GM21529 (cell line): ENCODE measurements around the gene QSOX2.

ENCODE experiments used
- ATAC-seq: cut with Tn5 transposase; IDR thresholded peaks from one replicate; pipeline ENCODE4 v1.9.1; 2021; ENCODE audit not compliant: unreplicated experiment

The QSOX2 gene

DNA sequence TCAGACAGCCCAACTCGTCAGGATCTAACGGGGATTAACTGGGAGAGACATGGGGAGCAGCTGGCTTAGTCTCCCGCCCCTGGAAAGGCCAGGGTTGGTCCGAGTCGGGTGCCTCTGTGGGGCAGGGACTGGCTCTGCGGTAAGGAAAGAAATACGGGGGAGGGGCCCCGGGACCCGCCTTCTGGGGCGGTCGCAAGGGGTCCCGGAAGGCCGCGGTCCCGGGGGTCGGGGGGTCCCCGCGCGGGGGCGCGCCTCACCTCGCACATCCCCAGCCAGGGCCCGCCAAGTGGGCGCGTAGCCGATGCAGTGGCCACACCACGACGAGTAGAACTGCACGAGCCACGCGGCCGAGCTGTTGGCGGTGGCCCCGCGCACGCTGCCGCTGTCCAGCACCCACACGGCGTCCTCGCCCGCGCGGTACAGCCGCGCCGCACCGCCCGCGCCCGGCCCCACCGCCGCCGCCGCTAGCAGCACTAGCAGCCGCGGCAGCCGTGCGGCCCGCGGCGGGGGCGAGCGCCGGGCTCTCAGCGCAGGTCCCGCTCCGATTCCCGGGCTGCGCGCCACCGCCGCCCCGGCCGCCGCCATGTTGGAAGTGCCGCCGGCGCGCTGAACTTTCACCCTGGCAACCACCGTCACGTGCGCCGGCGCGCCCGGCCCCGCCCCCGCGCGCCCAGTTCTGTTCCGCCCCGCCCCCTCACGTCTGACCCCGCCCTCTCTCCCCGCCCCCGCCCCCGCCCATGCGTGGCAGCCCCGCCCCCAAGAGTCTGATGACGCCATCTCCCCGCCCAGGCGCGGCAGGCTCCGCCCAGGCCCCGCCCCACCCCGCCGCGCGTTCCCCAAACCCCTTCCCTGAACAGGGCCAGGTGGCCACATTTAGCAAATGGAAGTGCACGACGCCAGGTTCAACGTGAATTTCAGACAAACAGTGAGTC lies at the start of gene QSOX2:
TSS of gene QSOX2 (minus strand) at position 594 of the 932 bp plus-strand sequence. CDS start at position 585, 9 bp downstream.
- ATAC-seq, result peak; percentile 42

GRCh38 chr9:136295055-136295454 lies 49.4 kb upstream of the QSOX2 start:
- no peak for ATAC-seq

GRCh38 chr9:136294437-136294836 lies 48.8 kb upstream of the QSOX2 start:
- ATAC-seq, result no peak

GRCh38 chr9:136293476-136294077 lies 48.0 kb upstream of the QSOX2 start:
- no peak for ATAC-seq

- no peak for ATAC-seq
Measured at GRCh38 chr9:136292591-136293448, 47.2 kb upstream of the QSOX2 start.

GRCh38 chr9:136292026-136292538 lies 46.5 kb upstream of the QSOX2 start:
- no peak for ATAC-seq

GRCh38 chr9:136291306-136292025 lies 45.9 kb upstream of the QSOX2 start:
- no peak for ATAC-seq

DNA sequence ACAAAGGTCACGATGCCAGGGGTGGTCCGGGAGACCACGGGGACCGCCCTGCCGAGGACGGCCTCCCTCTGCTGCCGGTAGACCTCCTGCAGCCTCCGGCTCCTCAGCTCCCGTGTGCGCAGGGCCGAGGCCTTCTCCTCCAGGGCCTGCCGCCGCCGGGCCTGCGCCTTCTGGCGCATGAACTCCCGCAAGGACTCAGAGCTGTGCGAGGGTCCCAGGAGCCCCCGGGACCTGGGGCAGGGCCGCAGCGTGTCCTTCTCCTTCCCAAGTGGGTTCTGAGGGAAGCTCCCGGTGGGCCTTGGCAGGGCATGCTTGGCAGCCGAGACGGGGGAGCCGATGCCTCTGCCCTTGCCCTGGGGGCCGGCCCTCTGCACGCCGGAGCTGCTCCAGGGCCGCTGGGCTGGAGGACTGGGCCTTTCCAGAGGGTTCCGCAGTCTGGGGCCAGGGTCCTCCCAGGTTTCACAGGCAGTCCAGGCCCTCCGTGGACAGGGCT lies 44.9 kb upstream of the QSOX2 start:
- no peak for ATAC-seq

GRCh38 chr9:136289651-136290507 lies 44.3 kb upstream of the QSOX2 start:
- ATAC-seq, result no peak

DNA sequence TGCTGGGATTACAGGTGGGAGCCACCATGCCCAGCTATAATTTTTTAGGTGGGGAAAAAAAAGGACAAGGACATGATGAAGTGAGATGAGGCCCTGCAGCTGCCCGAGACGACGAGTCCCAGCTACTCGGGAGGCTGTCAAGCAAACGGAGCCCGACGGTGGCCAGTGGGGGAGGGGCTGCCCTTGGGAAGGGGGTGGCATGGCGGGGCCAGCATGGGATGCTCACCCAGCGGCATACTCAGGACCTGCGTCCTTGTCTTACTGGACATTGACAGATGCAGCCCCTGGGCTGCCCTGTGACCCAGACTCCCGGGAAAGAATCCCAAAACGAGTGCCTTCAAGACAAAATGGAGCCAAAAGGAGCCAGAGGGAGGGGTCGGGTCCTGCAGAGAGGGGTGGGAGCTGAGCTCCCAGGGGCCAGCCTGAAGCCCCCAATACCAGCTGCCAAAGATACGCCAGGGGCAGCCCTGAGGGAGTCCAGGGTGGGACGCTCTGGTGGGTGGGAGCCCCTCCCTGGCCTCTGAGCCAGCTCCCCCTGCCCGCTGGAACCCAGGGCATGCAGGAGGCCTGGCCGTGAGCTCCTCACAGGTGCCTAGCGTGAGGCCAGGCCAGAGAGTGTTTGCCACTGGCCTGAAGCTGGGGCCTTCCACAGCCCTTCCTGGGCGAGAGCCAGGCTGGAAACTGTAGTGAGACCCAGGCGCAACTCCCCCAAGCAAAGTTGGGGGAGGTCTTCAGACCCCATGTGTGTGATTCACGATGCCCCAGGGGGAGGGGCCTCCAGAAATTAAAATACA lies 42.5 kb upstream of the QSOX2 start:
- no peak for ATAC-seq

- ATAC-seq, result no peak
Measured at GRCh38 chr9:136286987-136287379, 41.4 kb upstream of the QSOX2 start.

DNA sequence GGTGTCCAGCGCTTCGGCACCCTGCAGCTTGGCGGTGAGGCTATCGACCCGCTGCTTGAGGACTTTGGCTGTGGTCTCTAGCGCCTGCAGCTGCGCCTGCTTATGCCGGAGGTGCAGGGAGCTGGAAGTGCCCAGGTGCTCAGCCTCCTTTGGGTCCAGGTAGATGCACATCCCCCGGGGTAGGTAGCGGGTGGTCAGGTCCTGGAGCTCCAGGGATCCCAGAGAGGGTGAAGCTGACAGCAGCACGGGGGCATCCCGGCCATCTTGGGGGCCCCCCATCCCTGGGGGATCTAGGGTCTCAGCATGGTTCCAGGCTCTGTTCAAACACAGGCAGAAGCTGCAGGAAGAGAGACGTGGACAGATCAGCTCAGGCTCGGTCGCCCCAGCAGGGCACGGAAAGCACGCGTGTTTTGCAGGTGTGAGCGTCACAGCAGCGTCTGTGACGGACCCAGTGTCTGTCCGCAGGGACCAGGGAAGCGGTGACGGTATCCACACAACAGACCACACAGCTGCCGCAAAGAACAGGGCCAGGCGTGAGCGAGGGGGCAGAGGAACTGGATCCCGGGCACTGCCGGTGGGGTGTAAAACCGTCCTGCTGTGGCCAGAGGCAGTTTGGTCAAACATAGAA lies 40.9 kb upstream of the QSOX2 start:
- no peak for ATAC-seq

GRCh38 chr9:136285501-136286358 lies 40.1 kb upstream of the QSOX2 start:
- no peak for ATAC-seq

- ATAC-seq, result no peak
Measured at GRCh38 chr9:136284951-136285350, 39.3 kb upstream of the QSOX2 start.

- no peak for ATAC-seq
Measured at GRCh38 chr9:136284311-136284710, 38.7 kb upstream of the QSOX2 start.

- peak; percentile 72 for ATAC-seq
Measured at GRCh38 chr9:136283291-136284235, 38.0 kb upstream of the QSOX2 start.
